Astrocyte of the cerebellum (primary cell): ENCODE measurements around the gene TAS2R4.
"Not testable (repeated sequence)": the region's sequence is repeated elsewhere in the genome, so short reads cannot be mapped to it uniquely, and the experiment has no call there.

ENCODE experiments used
- DNase-seq: peaks from one replicate; pipeline ENCODE4 v3.0.0-alpha.2; 2011; ENCODE audit warnings: low read depth
- H3K4me3 ChIP-seq: 2 replicates; pipeline ENCODE4 v1.5.1; 2011; ENCODE audit warnings: mild to moderate bottlenecking, low read depth, low read length, moderate library complexity
- in situ Hi-C: cut with HindIII; loops from 2 replicates; pipeline ENCODE4 v1.10.0; 2017; ENCODE audit warnings: low sequenced_read_pairs
- TF ChIP-seq, protein P1 (sequence below): IDR thresholded peaks from 2 replicates; pipeline ENCODE4 v1.5.1; 2012; ENCODE audit warnings: low read length, low read depth, moderate library complexity, mild to moderate bottlenecking; ENCODE audit errors: missing control alignments

TAS2R4 gene

GRCh38 chr7:141820067-141820466, 43.6 kb downstream of the TAS2R4 start:
- no peak for DNase-seq
- H3K4me3 ChIP-seq = no peak overlapping the region
- in situ Hi-C loops = no loop called here
- TF ChIP-seq, protein P1, sequence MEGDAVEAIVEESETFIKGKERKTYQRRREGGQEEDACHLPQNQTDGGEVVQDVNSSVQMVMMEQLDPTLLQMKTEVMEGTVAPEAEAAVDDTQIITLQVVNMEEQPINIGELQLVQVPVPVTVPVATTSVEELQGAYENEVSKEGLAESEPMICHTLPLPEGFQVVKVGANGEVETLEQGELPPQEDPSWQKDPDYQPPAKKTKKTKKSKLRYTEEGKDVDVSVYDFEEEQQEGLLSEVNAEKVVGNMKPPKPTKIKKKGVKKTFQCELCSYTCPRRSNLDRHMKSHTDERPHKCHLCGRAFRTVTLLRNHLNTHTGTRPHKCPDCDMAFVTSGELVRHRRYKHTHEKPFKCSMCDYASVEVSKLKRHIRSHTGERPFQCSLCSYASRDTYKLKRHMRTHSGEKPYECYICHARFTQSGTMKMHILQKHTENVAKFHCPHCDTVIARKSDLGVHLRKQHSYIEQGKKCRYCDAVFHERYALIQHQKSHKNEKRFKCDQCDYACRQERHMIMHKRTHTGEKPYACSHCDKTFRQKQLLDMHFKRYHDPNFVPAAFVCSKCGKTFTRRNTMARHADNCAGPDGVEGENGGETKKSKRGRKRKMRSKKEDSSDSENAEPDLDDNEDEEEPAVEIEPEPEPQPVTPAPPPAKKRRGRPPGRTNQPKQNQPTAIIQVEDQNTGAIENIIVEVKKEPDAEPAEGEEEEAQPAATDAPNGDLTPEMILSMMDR = no peak

DNA sequence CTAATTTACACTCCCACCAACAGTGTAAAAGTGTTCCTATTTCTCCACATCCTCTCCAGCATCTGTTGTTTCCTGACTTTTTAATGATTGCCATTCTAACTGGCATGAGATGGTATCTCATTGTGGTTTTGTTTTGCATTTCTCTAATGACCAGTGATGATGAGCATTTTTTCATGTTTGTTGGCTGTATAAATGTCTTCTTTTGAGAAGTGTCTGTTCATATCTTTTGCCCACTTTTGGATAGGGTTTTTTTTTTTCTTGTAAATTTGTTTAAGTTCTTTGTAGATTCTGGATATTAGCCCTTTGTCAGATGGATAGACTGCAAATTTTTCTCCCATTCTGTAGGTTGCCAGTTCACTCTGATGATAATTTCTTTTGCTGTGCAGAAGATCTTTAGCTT, 46.0 kb downstream of the TAS2R4 start:
- DNase-seq, in situ Hi-C loops, H3K4me3 ChIP-seq: not testable (repeated sequence)
